C4-2B (cell line): ENCODE data around the gene PRR13.

Experiments
- CTCF ChIP-seq: fragments of 450-650 bp; conservative IDR thresholded peaks from 2 replicates; pipeline ENCODE4 v1.5.1; 2017; ENCODE audit warnings: mild to moderate bottlenecking
- ZFX ChIP-seq: fragments of 450-650 bp; IDR thresholded peaks from 2 replicates; pipeline ENCODE4 v1.6.1; 2017

GRCh38 chr12:53463802-53464560 lies 22.4 kb downstream of the PRR13 start:
- TF ChIP-seq CTCF (no peak), ZFX (no peak)
